B cell (primary cell): ENCODE data around the gene RND1. TPM values are rescaled to one million over a fixed set of nuclear protein-coding genes. Genes with fewer than 3 reads are reported as not detected.
A peak's percentile ranks its signal among the peaks of the same experiment; 100 is the strongest.

Experiments
- ATAC-seq: fragments of 200-7000 bp; cut with Tn5 transposase; one replicate; pipeline ENCODE4 v1.10.0; 2021; ENCODE audit warnings: low read depth, mild to moderate bottlenecking, moderate number of reproducible peaks, moderate library complexity
- CTCF ChIA-PET: fragments of 350-600 bp; sonication (Branson Sonifier 250); formaldehyde crosslinking; loops from one replicate; lab custom pipeline; 2021; ENCODE audit warnings: antibody characterized with exemption, inconsistent platforms; lab: Charles Lee
- POLR2A ChIA-PET: fragments of 350-600 bp; sonication (Branson Sonifier 250); formaldehyde crosslinking; loops from one replicate; lab custom pipeline; 2021; ENCODE audit warnings: antibody characterized with exemption; lab: Charles Lee
- DNase-seq: peaks from one replicate; pipeline ENCODE4 v3.0.0; 2013
- H2AFZ ChIP-seq: 2 replicates; pipeline ENCODE4 v1.6.1; 2012; ENCODE audit warnings: mild to moderate bottlenecking, low read depth, low read length; ENCODE audit not compliant: insufficient read depth, poor library complexity, severe bottlenecking
- H3K27ac ChIP-seq, 2 donors: 1 replicate in 1 of 2; 2 replicates in 1 of 2; pipeline ENCODE4 v1.5.1; 2012 to 2013; ENCODE audit warnings: low read length in 2 of 2, mild to moderate bottlenecking in 2 of 2, moderate library complexity in 1 of 2
- H3K27me3 ChIP-seq, 4 experiments: fragments of 200-600 bp in 1 of 4; sonication (generic) in 1 of 4; replicated peaks in 1 of 4; 1 replicate in 2 of 4; 2 replicates in 2 of 4; pipeline versions ENCODE4 v1.6.1 to v1.7.0; 2013 to 2016; ENCODE audit warnings: low read length in 3 of 4, mild to moderate bottlenecking in 2 of 4, mixed read lengths in 1 of 4, moderate library complexity in 1 of 4; ENCODE audit not compliant: insufficient read depth in 4 of 4, control insufficient read depth in 3 of 4; ENCODE audit errors: control extremely low read depth in 1 of 4
- H3K36me3 ChIP-seq, 2 experiments: replicated peaks in 1 of 2; 1 replicate in 1 of 2; 2 replicates in 1 of 2; pipeline versions ENCODE4 v1.6.1 to v1.7.1; 2013; ENCODE audit warnings: low read length in 1 of 2; ENCODE audit not compliant: insufficient read depth in 2 of 2, control insufficient read depth in 1 of 2; ENCODE audit errors: control extremely low read depth in 1 of 2, extremely low read depth in 1 of 2
- H3K4me1 ChIP-seq, 2 donors: fragments of 200-600 bp in 1 of 2; sonication (generic) in 1 of 2; 1 replicate in 1 of 2; 2 replicates in 1 of 2; pipeline versions ENCODE4 v1.5.1 to v1.6.1; 2013 to 2017; ENCODE audit warnings: low read length in 2 of 2; ENCODE audit not compliant: control insufficient read depth in 2 of 2, insufficient read depth in 2 of 2
- H3K4me2 ChIP-seq: replicated peaks from 2 replicates; pipeline ENCODE3; 2012; ENCODE audit warnings: mild to moderate bottlenecking, low read depth, low read length; ENCODE audit not compliant: poor library complexity, severe bottlenecking
- H3K4me3 ChIP-seq, 5 experiments: fragments of 200-600 bp in 1 of 5; sonication (generic) in 1 of 5; 1 replicate in 3 of 5; 2 replicates in 2 of 5; pipeline versions ENCODE4 v1.5.1 to v1.7.0; 2011 to 2016; ENCODE audit warnings: low read length in 4 of 5, mild to moderate bottlenecking in 4 of 5, low read depth in 2 of 5, control low read depth in 1 of 5, moderate library complexity in 1 of 5; ENCODE audit not compliant: insufficient read depth in 1 of 5; ENCODE audit errors: control extremely low read depth in 1 of 5, extremely low read depth in 1 of 5
- H3K79me2 ChIP-seq: fragments of 200-600 bp; sonication (generic); one replicate; pipeline ENCODE4 v1.6.0; 2016; ENCODE audit warnings: low read length; ENCODE audit not compliant: control insufficient read depth, insufficient read depth
- H3K9ac ChIP-seq: fragments of 200-600 bp; sonication (generic); 2 replicates; pipeline ENCODE4 v1.6.1; 2017; ENCODE audit warnings: mild to moderate bottlenecking, low read length, moderate library complexity
- H3K9me3 ChIP-seq, 3 donors: one replicate each; pipeline versions ENCODE4 v1.6.1 to v1.7.1; 2013; ENCODE audit warnings: low read length in 2 of 3; ENCODE audit not compliant: control insufficient read depth in 2 of 3, insufficient read depth in 1 of 3; ENCODE audit errors: control extremely low read depth in 1 of 3
- H4K20me1 ChIP-seq: 2 replicates; pipeline ENCODE4 v1.6.0; 2012; ENCODE audit warnings: mild to moderate bottlenecking, low read length; ENCODE audit not compliant: insufficient read depth, control insufficient read depth, poor library complexity, severe bottlenecking
- H3K27ac Mint-ChIP-seq: one replicate; pipeline ENCODE4 v1.8.0; 2021; ENCODE audit warnings: mixed read lengths
- H3K27me3 Mint-ChIP-seq: one replicate; pipeline ENCODE4 v1.8.0; 2021; ENCODE audit warnings: mixed read lengths
- H3K4me1 Mint-ChIP-seq: one replicate; pipeline ENCODE4 v1.8.0; 2021; ENCODE audit warnings: mixed read lengths
- H3K4me3 Mint-ChIP-seq: one replicate; pipeline ENCODE4 v1.8.0; 2021; ENCODE audit warnings: mixed read lengths
- H3K9me3 Mint-ChIP-seq: one replicate; pipeline ENCODE4 v1.8.0; 2022; ENCODE audit warnings: mixed read lengths; ENCODE audit not compliant: insufficient read depth
- CTCF ChIP-seq: fragments of 200-600 bp; IDR thresholded peaks from one replicate; pipeline ENCODE4 v1.8.0; 2022; ENCODE audit warnings: antibody characterized with exemption, mild to moderate bottlenecking
- EZH2 ChIP-seq: IDR thresholded peaks from 2 replicates; pipeline ENCODE4 v1.6.1; 2012; ENCODE audit warnings: borderline replicate concordance, low read depth, mild to moderate bottlenecking, moderate library complexity, low read length; ENCODE audit not compliant: insufficient read depth, poor library complexity, severe bottlenecking
- WGBS: methylation state at CpG from one replicate; pipeline ENCODE4 v1.1.5; 2013; ENCODE audit warnings: missing lambda C conversion rate; ENCODE audit not compliant: insufficient coverage; 5-methylcytosine and 5-hydroxymethylcytosine counted together
- intact Hi-C: fragments of 100-400 bp; cut with micrococcal nuclease; formaldehyde crosslinking; loops from one replicate; pipeline ENCODE4 v1.10.0; 2022
- polyA plus RNA-seq: library from polyadenylated mRNA; depleted of rRNA; stranded (reverse); fragments of >200 nt; gene quantifications from 2 replicates; pipeline ENCODE4 v1.2.3, GENCODE V29; 2012
- total RNA-seq, 2 donors: library from RNA; stranded (reverse); fragments of 120-200 nt in 1 of 2; gene quantifications; 1 replicate in 1 of 2; 2 replicates in 1 of 2; pipeline versions ENCODE4 v1.2.3 to v1.2.4, GENCODE V29; 2013 to 2022

Gene RND1
- total and polyA plus RNA-seq, 2 donors (not counting 1 experiment from before 2014, with no cell fraction given), result 7.3 to 19.5 TPM

- Histone ChIP-seq H3K4me1 (peaks cover 10 to 16% of the 10 kb centered on the region in 2 donors), H2AFZ (no peak overlapping the region), H3K36me3 (no peaks in the 10 kb centered on the region), H3K9me3 (no peaks in the 10 kb centered on the region), H3K27ac (no peak overlapping the region), H3K9ac (no peak overlapping the region), H3K4me3 (no peak overlapping the region), H3K79me2 (no peaks in the 10 kb centered on the region), H3K4me2 (no peak overlapping the region), H3K27me3 (peaks cover 0 to 13% (median 4%) of the 10 kb centered on the region in 4 experiments), H4K20me1 (peaks cover 7% of the 10 kb centered on the region)
- POLR2A ChIA-PET, result no interaction called here
- H3K4me3 Mint-ChIP-seq, result no peak overlapping the region
- CTCF ChIA-PET, result no interaction called here
- peaks cover 15% of the 10 kb centered on the region for H3K4me1 Mint-ChIP-seq
- peaks cover 2% of the 10 kb centered on the region for H3K27me3 Mint-ChIP-seq
- ATAC-seq, result no peak
- intact Hi-C loops, result no loop called here
- no peak for DNase-seq
- WGBS, result 97% methylated on average over 3 of the region's 5 CpGs
- TF ChIP-seq EZH2, result no peak
- TF ChIP-seq CTCF, result no peak
- no peaks in the 10 kb centered on the region for H3K9me3 Mint-ChIP-seq
- no peak overlapping the region for H3K27ac Mint-ChIP-seq
Measured at GRCh38 chr12:48822139-48822538, 43.5 kb downstream of the RND1 start.

- no peaks in the 10 kb centered on the region for H3K9me3 Mint-ChIP-seq
- H3K27ac ChIP-seq, result no peak overlapping the region
- no peak overlapping the region for H3K9ac ChIP-seq
- H4K20me1 ChIP-seq, result peaks cover 13% of the 10 kb centered on the region
- no peaks in the 10 kb centered on the region for H3K9me3 ChIP-seq
- no peak overlapping the region for H3K4me3 ChIP-seq
- H3K27ac Mint-ChIP-seq, result no peak overlapping the region
- no peak overlapping the region for H3K4me2 ChIP-seq
- no peaks in the 10 kb centered on the region for H3K36me3 ChIP-seq
- CTCF ChIA-PET, result interaction anchor here (0.8 to 1.5 kb wide), 4 partner anchors 8 to 32 kb away, joined by 3 to 6 read pairs (median 4); partner anchors contain the start of gene DDX23
- DNase-seq (no peak), ATAC-seq (no peak)
- POLR2A ChIA-PET, result no interaction called here
- H3K79me2 ChIP-seq, result no peaks in the 10 kb centered on the region
- H3K4me1 ChIP-seq, result peaks cover 23 to 24% of the 10 kb centered on the region in 2 donors
- H3K4me3 Mint-ChIP-seq, result peak overlapping the region; percentile 87
- H2AFZ ChIP-seq, result no peak overlapping the region
- peaks cover 24% of the 10 kb centered on the region for H3K4me1 Mint-ChIP-seq
- peaks cover 12% of the 10 kb centered on the region for H3K27me3 Mint-ChIP-seq
- WGBS, result 64% methylated on average over 4 of the region's 5 CpGs
- no peak for TF ChIP-seq EZH2
- no peak for TF ChIP-seq CTCF
- H3K27me3 ChIP-seq, result peaks cover 0 to 31% (median 16%) of the 10 kb centered on the region in 4 experiments
- intact Hi-C loops, result no loop called here
Measured at GRCh38 chr12:48819986-48820725, 45.5 kb downstream of the RND1 start.
